DND-41 (cell line): ENCODE data around the gene DRD4.

Experiments used
- CTCF ChIP-seq: IDR thresholded peaks from 2 replicates; pipeline ENCODE4 v1.5.1; 2012; ENCODE audit warnings: borderline replicate concordance, low read length, moderate library complexity, mild to moderate bottlenecking; ENCODE audit not compliant: poor library complexity, severe bottlenecking; ENCODE audit errors: extremely low read depth
- EZH2 ChIP-seq: IDR thresholded peaks from 3 replicates; pipeline ENCODE4 v1.6.1; 2012; ENCODE audit warnings: borderline replicate concordance, low read depth, mild to moderate bottlenecking, moderate library complexity, low read length, inconsistent platforms; ENCODE audit not compliant: severe bottlenecking

DNA sequence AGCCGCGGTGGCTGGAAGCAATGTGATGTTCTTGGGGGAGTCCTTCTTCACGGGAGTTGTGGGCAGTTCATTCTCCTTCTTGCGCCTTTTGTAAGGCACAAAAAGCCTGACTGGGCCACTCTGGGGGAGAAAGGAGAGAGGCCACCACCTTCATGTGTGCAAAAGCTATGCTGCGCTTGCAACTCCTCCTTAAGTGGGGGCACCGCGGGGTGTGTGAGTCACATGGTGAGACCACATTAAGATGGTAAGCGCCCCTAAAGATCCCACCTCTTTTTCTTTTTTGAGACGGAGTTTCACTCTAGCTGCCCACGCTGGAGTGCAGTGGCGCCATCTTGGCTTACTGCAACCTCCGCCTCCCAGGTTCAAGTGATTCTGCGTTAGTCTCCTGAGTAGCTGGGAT, 43.9 kb downstream of the DRD4 start:
- TF ChIP-seq EZH2, result no peak
- no peak for TF ChIP-seq CTCF
